GM18520 (cell line): Measurements from ENCODE around the gene PRKCB.
"Not testable (repeated sequence)": the region's sequence is repeated elsewhere in the genome, so short reads cannot be mapped to it uniquely, and the experiment has no call there.

Source experiments
- ATAC-seq: cut with Tn5 transposase; IDR thresholded peaks from one replicate; pipeline ENCODE4 v1.9.1; 2021; ENCODE audit not compliant: unreplicated experiment

PRKCB gene

DNA sequence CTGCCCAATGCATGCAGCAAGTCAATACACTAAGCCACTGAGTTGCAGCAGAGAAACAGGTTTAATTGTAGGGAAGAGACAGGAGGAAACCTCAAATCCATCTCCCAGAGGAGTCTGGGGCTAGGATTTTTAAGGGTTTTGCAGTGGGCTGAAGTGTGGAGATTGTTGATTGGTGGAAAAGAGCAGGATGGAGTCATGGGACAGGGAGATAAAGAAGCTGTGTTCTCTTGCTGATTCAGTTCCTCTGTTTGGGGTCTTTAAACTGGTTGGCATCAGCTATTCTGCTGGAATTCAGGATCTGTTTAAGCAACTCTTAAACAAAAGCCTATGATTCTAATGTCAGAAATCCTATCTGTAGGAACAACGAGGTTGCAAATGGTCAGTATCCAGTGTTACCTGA, 239.5 kb downstream of the PRKCB start:
- ATAC-seq, result no peak

DNA sequence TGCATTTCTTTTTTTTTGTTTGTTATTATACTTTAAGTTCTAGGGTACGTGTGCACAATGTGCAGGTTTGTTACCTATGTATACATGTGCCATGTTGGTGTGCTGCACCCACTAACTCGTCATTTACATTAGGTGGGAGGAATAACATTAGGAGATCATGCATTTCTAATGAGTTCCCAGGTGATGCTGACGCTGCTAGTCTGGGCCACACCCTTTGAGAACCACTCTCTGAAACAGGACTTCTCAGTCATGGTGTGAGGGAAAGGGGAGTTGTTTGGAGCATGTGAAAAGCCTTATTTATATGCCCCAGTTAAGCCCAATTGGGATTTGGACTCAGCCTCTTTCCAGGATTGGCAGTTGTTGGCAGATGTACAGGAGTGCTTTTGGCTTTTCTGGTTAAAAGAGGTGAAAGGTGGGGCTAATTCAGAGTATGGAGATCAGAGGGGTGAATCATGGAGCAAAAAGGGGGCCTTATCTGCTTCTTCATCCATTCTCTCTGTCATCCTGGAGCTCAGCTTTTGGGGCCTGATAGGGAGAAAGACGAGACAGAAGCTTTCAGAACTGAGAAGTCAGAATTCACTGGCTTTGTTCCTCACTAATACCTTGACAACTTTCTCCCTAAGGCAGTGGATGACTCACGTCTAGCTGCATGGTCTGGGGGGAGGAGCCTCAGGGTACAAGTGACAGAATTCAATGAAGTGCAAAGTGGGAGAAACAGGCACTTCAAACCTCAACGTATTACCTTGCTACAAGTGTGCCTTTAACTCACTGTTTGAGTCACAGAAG, 240.3 kb downstream of the PRKCB start:
- ATAC-seq, result peak; percentile 51

- no peak for ATAC-seq
Observed at GRCh38 chr16:24077292-24077691, 241.5 kb downstream of the PRKCB start.

- no peak for ATAC-seq
Observed at GRCh38 chr16:24077966-24078365, 242.2 kb downstream of the PRKCB start.

DNA sequence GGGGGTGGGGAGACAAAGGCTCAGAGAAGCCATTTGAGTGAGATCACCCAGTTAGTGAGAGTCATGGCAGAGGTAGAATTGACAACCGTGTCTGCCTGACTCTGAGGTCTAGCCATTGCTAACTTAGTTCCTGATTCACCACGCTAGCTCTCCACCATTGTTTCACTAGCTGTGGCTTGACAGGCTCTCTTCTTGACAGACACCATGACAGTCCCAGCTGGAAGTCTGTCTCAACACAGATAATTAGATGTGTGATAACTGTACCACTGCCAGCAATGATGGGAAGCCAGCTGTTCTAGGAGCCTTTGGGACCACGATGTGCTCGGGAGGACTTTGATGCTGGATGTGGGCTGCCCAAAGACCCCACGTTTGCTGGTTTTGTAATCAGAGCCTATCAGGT, 249.9 kb downstream of the PRKCB start:
- no peak for ATAC-seq

DNA sequence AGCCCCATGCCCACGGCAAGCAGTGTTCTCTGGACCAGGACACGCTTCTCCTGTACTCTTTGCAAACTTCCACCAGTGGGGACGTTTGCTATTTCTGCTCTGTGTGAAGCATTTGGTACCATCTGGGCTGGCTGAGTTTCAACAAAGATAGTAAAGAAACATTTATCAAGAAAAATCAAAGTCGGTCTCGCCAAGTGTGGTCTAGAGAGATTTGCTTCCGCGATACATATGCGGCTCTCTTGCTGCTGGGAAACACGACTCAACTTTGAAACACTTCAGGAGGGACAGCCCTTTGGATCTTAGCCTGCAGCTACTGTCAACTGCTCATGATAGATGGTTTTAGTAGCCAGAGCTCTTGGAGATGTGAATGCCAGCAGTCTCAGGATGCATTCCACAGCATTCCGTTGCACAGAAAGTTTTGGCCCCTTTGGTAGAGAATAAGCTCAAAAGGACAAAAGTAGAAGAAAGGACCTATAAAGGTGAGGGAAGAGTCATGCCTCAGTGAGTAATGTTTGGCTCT, 252.2 kb downstream of the PRKCB start:
- no peak for ATAC-seq

DNA sequence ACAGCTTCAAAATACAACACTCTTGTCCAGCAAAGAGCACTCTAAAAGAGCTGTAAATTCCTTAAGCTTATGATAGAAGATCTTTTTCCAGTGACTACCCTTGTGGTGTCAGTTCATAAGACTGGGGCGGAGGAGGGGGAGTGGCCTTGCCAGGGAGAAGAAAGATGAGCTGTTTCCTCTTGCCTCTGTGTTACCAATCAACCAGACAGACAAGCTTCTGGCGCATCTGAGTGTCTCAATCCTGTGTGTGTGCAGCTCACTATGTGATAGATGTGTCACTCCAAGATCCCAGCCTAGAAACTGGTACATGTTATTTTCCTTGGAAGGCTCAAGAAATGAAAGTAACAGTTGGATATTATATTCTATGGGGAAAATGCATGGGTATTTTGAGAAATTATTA, 253.0 kb downstream of the PRKCB start:
- no peak for ATAC-seq

DNA sequence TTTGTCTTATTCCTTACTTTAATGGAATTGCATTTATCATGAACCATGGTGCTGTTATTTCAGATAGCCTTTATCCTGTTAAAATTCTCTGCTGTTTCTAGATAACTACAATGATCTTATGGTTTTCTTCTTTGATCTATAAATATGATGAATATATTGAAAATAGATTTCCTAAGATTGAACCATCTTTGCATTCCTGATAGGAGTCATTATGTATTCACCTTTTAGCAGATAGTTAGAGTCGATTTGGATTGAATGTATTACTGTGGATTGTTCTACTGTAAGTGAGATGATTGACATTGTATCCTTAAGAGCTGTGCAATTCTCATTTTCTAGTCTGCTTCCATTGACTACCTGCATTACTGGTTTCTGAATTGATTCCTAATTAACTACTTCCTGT, 255.3 kb downstream of the PRKCB start:
- ATAC-seq, result no peak

- no peak for ATAC-seq
Observed at GRCh38 chr16:24093049-24093448, 257.3 kb downstream of the PRKCB start.

DNA sequence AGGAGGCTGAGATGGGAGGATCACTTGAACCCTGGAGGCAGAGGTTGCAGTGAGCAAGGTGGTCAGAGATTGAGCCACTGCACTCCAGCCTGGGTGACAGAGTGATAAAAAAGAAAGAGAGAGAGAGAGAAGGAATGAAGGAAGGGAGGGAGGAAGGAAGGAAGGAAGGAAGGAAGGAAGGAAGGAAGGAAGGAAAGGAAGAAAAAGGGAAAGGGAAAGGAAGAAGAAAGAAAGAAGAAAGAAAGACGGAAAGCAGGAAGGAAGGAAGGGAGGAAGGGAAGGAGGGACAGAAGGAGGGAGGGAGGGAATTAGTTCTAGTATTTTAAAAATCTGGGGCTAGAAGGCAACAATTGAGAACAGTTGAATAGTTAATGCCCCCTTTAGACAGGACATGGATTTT, 258.9 kb downstream of the PRKCB start:
- ATAC-seq, result no peak

DNA sequence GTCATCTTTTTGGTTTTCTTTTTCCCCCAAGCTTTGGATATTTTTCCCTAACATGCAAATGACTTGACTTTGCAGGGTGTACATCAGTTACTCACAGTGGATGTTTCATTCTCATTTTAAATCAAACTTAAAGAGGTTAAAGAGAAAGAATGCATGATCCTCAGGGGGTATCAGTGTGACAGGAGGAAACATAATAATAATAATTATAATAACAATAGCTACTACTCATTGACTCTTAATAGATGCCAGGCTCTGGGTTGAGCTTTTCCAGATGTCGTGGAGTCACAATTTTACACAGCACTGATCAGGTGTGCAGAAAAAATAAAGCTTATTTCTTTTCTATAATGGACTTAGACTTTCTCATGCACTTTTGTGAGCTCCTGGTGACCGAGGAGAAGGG, 263.1 kb downstream of the PRKCB start:
- ATAC-seq, result no peak

DNA sequence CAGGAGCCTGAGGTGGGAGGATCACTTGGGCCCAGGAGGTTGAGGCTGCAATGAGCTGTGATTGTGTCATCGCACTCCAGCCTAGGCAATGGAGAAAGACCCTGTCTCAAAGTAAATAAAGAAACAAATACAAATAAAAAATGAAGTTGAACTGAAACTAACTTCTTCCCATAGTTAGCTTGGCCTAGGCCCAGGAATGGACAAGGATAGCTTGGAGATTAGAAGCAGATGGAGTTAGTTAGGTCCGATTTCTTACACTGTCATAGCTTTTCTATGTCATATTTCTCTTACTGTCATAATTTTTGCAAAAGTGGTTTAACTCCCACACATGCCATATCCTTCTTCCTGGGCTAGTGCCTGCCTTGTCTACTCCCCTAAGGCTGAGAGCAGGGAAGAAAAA, 265.6 kb downstream of the PRKCB start:
- ATAC-seq, result no peak

DNA sequence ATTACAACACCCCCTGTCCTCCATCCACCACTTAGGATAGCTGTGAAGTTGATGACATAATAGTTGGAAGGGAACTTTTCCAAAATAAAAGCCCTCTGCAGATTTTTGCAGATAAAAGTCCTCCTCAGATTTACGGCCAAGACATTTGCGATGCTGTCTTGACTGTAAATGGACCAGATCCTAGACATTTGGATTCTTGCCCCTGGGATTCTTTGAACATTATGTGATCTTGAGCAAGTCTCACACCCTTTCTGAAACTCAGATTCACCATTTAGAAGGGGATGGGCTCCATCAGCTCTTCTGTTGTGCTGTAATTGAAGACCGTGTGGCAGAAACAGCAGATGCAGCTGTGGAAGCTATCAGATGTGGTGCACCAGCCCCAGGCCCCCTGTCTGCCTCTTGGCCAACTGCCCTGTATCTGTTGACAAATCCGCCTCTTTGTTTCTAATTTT, 266.5 kb downstream of the PRKCB start:
- ATAC-seq, result no peak

DNA sequence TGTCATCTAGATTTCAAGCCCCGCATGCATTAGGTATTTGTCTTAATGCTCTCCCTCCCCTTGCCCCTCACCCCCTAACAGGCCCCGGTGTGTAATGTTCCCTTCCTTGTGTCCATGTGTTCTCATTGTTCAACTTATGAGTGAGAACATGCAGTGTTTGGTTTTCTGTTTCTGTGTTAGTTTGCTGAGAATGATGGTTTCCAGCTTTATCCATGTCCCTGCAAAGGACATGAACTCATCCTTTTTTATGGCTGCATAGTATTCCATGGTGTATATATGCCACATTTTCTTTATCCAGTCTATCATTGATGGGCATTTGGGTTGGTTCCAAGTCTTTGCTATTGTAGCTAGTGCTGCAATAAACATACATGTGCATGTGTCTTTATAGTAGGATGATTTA, 269.7 kb downstream of the PRKCB start:
- ATAC-seq, result not testable (repeated sequence)

- not testable (repeated sequence) for ATAC-seq
Observed at GRCh38 chr16:24108090-24108489, 272.3 kb downstream of the PRKCB start.

DNA sequence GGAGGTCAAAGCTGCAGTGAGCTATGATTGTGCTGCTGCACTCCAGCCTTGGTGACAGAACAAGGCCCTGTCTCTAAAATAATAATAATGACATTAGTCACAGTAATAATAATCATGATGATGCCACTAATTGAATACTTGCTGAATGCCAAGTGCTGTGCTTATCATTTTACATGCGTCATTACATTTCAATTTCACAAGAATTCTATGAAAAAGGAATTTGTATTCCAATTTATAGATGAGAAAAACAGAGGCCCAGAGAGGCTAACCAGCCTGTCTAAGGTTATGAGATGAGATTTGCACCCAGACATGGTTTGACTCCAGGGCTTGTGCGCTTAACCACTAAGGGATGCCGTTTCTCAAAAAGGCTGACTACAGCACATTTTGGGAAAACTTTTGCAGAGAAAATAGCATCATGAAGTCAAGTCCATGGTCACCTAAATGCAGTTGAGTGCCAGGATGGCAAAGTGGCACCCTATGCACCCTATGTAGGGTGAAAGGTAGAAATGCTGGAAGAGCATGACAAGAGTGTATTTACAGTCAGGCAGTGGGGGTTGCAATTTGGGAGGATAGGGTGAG, 276.0 kb downstream of the PRKCB start:
- no peak for ATAC-seq

DNA sequence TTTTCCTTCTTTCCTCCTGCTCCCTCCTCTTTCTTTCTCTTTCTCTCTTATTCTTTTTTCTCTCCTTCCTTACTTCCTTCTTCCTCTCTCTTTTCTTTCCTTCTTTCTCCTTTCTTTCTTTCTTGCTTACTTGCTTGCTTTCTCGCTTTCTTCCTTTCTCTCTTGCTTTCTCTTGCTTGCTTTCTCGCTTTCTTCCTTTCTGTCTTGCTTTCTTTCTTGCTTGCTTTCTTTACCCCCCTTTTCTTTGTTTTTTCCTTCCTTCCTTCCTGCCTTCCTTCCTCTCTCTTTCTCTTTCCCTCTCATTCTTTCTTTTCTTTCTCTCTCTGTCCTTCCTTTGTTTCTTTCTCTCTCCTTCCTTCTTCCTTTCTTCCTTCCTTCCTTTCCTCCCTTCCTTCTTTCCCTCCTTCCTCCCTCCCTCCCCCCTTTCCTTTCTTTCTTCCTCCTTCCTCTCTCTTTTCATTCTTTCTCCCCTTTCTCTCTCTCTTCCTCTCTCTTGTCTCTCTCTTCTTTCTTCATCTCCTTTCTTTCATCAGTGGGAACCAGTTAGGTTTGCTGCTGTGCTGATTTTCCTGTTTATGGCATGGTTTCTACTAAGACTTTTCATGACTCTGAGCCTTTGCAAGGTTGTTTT, 277.4 kb downstream of the PRKCB start:
- ATAC-seq, result no peak

DNA sequence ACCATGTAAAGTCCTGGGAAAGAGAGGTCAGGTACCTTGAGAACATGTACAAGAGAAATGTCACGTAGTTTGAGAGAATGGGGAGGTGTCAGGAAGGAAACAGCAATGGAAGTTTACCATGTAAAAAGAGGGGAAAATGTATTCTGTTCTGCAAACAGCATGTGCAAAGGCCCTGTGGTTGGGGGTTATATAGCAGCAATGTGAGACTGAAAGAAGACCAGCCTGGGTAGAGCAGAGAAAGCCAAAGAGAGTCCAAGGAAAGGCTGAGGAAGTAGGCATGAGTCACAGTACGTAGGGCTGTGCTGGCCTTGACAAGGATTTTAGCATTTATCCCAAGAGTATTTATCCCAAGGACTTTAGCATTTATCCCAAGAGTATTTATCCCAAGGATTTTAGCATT, 279.1 kb downstream of the PRKCB start:
- no peak for ATAC-seq

DNA sequence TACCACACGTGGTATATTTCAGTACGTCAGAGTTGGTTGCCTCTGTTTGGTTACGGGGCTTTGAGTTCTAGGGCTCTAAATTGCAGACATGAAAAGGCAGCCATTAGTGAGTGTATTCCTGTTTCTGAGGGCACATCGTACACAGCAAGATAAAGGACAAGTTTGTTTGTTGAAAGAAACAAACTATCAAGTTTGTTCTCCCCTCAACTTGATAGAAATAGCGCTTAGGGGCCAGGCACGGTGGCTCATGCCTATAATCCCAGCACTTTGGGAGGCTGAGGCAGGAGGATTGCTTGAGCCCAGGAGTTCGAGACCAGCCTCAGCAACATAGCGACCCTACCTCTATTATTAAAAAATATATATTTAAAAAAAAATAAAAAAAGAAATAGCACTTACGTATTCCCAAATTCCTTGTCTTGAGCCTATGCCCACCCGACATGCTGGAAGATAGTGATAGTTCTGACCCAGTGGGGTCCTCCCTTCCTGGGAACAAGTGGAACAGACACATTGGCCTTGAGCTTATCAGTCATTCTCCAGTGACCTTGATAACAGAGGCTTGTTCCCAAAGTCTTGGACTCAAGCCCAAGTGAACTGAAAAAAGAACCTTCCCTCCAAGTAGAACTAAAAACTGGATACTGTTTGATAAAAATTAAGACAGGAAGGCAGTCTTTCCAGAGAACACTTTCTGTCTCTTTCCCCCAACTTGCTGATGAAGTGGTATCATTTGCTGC, 280.4 kb downstream of the PRKCB start:
- no peak for ATAC-seq

- ATAC-seq, result no peak
Observed at GRCh38 chr16:24116989-24117388, 281.2 kb downstream of the PRKCB start.

DNA sequence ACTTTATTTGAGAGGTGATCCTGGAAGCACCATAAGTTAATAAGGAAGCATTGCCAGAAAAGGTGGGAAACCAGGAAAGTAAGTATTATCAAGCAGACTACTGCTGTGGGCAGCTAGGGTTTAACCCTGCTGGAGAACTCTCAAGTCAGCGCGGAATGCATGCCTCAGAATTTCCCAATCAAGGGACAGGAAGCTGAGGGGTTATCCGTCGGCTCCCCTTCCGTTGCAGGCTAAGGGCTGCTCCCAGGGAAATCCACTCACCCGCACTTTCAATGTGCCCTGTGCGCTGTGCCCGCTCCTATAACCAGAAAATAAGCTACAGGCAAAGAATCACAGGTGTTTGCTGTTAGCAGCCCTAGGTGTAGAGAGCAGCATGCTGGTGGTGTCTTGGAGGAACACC, 281.9 kb downstream of the PRKCB start:
- no peak for ATAC-seq
